Thoracic aorta (tissue), 2 donors: ENCODE data around the gene PTPRN2. TPM values are rescaled to one million over a fixed set of nuclear protein-coding genes. Genes with fewer than 3 reads are reported as not detected.

Experiments
- ATAC-seq: fragments of 150-250 bp; one replicate; pipeline ENCODE4 v1.8.0; 2017; ENCODE audit warnings: low read depth; ENCODE audit not compliant: insufficient number of reproducible peaks, low FRiP score
- DNase-seq: peaks from one replicate; pipeline ENCODE4 v3.0.0-alpha.2; 2020; ENCODE audit warnings: low spot score
- H3K27ac ChIP-seq, 2 donors: fragments of 200-600 bp; sonication (generic); 1 replicate in 1 of 2; 2 replicates in 1 of 2; pipeline ENCODE4 v1.5.1; 2016; ENCODE audit warnings: mild to moderate bottlenecking in 2 of 2, moderate library complexity in 2 of 2
- H3K27me3 ChIP-seq: fragments of 200-600 bp; sonication (generic); replicated peaks from 2 replicates; pipeline ENCODE4 v1.6.0; 2016; ENCODE audit warnings: mild to moderate bottlenecking; ENCODE audit not compliant: insufficient read depth
- H3K36me3 ChIP-seq: fragments of 200-600 bp; sonication (generic); one replicate; pipeline ENCODE4 v1.5.1; 2016
- H3K4me1 ChIP-seq, 2 donors: fragments of 200-600 bp; sonication (generic); 1 replicate in 1 of 2; 2 replicates in 1 of 2; pipeline versions ENCODE4 v1.5.1 to v1.6.0; 2016; ENCODE audit warnings: low read depth in 2 of 2, mild to moderate bottlenecking in 1 of 2; ENCODE audit not compliant: control insufficient read depth in 1 of 2
- H3K4me3 ChIP-seq: fragments of 200-600 bp; sonication (generic); 2 replicates; pipeline ENCODE4 v1.5.1; 2016; ENCODE audit warnings: mild to moderate bottlenecking
- H3K9me3 ChIP-seq: fragments of 200-600 bp; sonication (generic); 2 replicates; pipeline ENCODE4 v1.5.1; 2016
- CTCF ChIP-seq: fragments of 200-600 bp; sonication (generic); IDR thresholded peaks from one replicate; pipeline ENCODE4 v1.5.1; 2019; ENCODE audit warnings: antibody characterized with exemption
- total RNA-seq, 2 donors: library from RNA; depleted of rRNA; stranded (reverse); fragments of >200 nt; gene quantifications; one replicate each; pipeline versions ENCODE4 v1.1.0 to v1.2.3, GENCODE V29; 2016

PTPRN2 gene
- total RNA-seq, 2 donors from 2014 or later = 2.2 to 3.1 TPM

- no peak for TF ChIP-seq CTCF
- DNase-seq (no peak), ATAC-seq (no peak)
- Histone ChIP-seq H3K9me3 (peaks cover 2% of the 10 kb centered on the region), H3K4me1 (no peaks in the 10 kb centered on the region), H3K27ac (no peak overlapping the region), H3K4me3 (no peak overlapping the region), H3K27me3 (no peaks in the 10 kb centered on the region), H3K36me3 (no peaks in the 10 kb centered on the region)
Observed at GRCh38 chr7:158403013-158403821, 184.4 kb downstream of the PTPRN2 start.

- Histone ChIP-seq H3K4me1 (no peaks in the 10 kb centered on the region), H3K27ac (no peak overlapping the region), H3K36me3 (no peaks in the 10 kb centered on the region), H3K27me3 (no peaks in the 10 kb centered on the region), H3K9me3 (peaks cover 2% of the 10 kb centered on the region), H3K4me3 (no peak overlapping the region)
- TF ChIP-seq CTCF = no peak
- ATAC-seq (no peak), DNase-seq (no peak)
Observed at GRCh38 chr7:158402471-158402870, 185.2 kb downstream of the PTPRN2 start.

GRCh38 chr7:158401826-158402225, 185.8 kb downstream of the PTPRN2 start:
- Histone ChIP-seq H3K9me3 (peaks cover 2% of the 10 kb centered on the region), H3K36me3 (no peaks in the 10 kb centered on the region), H3K27me3 (no peaks in the 10 kb centered on the region), H3K27ac (no peak overlapping the region), H3K4me3 (no peak overlapping the region), H3K4me1 (no peaks in the 10 kb centered on the region)
- ATAC-seq (no peak), DNase-seq (no peak)
- no peak for TF ChIP-seq CTCF

- no peak for TF ChIP-seq CTCF
- no peak overlapping the region for H3K4me3 ChIP-seq
- H3K36me3 ChIP-seq = no peaks in the 10 kb centered on the region
- H3K4me1 ChIP-seq = no peaks in the 10 kb centered on the region
- ATAC-seq = no peak
- peaks cover 2% of the 10 kb centered on the region for H3K9me3 ChIP-seq
- no peak for DNase-seq
- no peak overlapping the region for H3K27ac ChIP-seq
- H3K27me3 ChIP-seq = no peaks in the 10 kb centered on the region
Observed at GRCh38 chr7:158401295-158401694, 186.3 kb downstream of the PTPRN2 start.

GRCh38 chr7:158400601-158401225, 186.9 kb downstream of the PTPRN2 start:
- H3K27ac ChIP-seq = no peak overlapping the region
- no peaks in the 10 kb centered on the region for H3K27me3 ChIP-seq
- H3K9me3 ChIP-seq = peaks cover 2% of the 10 kb centered on the region
- no peak overlapping the region for H3K4me3 ChIP-seq
- H3K36me3 ChIP-seq = no peaks in the 10 kb centered on the region
- no peak for TF ChIP-seq CTCF
- DNase-seq (no peak), ATAC-seq (no peak)
- no peaks in the 10 kb centered on the region for H3K4me1 ChIP-seq
